NCI-H1092 (cell line): ENCODE measurements around the gene MKKS.
"Not testable (repeated sequence)": the region's sequence is repeated elsewhere in the genome, so short reads cannot be mapped to it uniquely, and the experiment has no call there.

Experiments used
- DNase-seq: peaks from one replicate; lab custom pipeline; 2025; lab: John Stamatoyannopoulos, UW

MKKS gene

DNA sequence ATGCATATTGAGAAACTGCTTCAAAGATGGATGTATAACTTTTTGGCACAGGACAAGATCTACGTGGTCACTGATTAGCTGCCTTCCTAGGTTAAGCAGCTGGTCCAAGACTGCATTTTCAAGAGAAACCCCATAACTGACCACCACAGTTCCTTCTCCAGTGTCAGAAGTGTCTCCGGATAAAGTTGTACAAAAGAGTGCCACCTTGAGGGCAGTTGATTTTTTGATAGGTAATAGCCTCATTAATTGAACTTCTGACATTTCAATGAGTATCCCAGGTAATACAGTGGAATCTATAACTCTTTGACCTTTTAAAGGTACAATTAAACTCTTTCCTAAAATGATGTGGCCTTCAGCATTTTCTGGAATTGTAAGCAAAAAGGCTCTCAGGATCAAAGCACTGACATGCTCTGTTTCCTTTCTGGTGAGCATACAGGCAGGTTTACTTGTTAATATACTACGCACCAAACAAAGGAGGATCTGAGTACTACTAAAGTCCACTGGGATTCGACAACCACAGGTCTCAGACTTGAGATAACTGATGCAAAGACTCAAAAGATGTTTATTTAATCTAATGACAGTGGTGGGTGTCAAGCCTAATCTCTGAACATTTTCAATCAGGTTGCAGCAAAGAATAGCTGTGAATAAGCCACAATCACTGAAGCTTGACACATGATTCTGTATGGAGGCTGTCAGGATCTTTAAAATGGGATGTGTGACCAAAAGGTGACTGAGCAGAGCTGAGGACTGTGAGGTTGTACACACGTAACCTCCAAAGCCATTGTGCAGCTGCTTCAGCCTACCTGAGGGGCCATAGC, 21.2 kb downstream of the MKKS start:
- DNase-seq = no peak

DNA sequence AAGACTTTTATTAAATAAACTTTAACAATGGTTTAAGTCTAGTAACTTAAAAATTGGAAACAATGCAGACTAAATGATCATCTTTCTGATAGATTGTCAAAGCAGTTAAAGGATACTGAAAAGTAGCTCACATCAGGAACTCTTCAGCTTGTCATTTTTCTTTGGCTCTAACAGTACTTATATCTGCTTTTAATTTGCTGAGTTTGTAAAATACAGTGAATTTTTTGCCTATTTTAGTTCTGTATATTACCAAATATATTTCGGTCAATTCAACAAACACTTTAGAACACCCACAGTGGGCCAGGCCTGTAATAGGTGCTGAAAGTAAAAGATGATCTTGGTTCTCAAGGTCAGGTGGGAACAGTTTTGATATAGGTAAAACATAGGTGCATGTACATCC, 22.3 kb downstream of the MKKS start:
- DNase-seq = no peak

DNA sequence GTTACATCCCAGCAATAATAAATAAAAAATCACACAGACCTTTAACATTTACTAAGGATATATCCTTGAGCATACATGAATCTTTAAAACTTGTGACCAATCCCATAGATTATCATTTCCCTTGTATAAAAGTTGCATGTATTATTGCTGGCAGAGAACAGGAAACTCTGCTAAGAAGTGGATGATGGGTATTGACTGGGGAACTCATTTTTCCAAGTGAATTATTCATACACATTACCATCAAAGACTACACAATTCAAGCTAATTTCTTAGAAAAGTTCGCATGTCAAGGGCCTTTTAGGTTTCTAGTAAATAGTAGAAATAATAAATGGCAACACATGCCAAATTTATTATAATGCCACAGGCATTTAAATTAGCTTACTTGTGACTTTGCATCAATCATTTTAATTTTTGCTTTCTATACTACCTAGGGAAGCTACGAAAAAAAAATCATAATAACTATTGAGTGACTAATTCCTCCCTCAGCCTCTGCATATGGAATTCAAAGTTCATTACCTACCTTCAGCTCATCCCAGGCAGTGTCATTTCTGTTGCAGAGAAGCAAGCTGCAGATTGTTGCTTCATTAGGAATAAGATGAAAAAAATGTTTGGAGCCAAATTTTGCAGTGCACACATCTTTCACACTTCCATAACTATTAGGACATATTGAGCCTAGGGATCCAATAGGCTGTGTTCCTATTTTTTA, 25.8 kb downstream of the MKKS start:
- no peak for DNase-seq

DNA sequence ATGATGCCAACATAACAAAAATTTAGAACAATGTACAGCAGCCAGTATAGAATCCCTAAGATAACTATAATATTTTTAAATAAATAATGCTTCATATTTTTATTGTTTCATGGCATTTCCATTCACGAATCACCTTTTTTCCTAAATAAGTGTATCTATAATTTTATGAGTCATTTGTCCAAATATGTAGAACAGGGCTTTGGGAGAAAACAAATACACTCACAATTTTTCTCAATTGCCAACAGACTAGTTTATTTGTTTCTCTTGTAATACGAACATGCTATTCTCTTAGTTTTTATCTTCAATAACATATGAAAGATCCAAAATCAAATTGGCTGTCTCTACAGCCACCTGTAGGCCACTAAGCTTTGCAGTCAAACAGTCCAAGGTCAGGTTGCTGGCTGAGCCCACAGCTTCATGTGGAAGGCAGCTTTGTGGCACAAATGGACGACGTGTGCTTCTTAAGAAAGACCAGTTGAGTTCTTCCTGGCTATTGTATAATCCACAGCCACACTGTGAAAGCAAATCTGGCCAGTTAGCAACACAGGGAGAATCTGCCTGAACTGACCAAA, 29.0 kb downstream of the MKKS start:
- no peak for DNase-seq

DNA sequence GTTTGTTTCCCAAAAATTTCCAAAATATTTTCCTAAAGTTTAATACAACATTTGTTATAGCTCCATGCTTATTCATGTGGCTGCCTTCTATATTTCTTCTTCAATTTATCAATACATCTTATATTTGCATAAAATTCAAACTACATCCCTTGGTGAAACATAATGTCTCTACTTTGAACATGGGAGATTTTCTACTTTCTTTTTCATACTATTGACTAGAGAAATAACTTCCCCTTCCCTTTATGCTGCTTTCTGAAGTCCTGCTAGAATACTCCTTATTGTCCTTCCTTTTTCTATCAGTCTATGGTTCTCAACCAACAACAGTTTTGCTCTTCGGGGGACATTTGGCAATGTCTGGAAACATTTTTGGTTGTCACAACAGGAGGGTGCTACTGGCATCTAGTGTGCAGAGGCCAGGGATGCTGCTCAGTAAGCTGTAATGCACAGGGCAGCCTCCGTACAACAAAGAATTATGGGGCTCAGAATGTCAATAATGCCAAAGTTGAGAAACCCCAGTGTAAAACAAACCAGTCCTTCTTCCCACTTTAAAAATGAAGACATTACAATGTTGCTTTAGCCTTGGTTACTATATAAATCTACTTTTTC, 29.9 kb downstream of the MKKS start:
- no peak for DNase-seq

DNA sequence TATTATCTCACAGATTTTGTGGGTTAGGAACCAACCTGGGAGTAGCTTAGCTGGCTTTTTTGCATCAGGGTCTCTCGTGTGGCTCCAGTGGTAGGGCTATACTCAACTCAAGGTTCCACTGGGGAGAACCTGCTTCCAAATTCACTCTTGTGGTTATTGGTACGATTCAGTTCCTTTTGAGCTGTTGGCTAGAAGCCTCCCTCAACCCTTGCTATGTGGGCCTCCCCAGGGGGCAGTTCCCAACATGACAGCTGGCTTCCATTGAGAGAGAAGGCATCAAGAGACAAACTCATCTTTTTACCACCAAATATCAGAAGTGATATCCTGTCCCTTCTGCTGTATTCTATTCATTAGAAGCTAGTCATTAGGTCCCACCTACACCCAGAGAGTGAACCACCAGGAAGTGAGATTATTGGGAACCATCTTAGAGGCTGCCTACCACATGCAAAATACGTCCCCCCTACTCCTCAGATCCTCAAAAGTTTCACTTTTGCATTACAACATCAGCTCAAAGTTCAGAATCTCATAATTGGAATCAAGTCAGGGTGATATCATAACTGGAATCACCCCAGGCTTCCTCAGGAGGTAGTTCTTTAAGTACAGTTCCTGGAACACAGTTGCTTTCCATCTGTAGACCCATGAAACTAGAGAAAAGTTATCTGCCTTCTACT, 30.9 kb downstream of the MKKS start:
- no peak for DNase-seq

DNA sequence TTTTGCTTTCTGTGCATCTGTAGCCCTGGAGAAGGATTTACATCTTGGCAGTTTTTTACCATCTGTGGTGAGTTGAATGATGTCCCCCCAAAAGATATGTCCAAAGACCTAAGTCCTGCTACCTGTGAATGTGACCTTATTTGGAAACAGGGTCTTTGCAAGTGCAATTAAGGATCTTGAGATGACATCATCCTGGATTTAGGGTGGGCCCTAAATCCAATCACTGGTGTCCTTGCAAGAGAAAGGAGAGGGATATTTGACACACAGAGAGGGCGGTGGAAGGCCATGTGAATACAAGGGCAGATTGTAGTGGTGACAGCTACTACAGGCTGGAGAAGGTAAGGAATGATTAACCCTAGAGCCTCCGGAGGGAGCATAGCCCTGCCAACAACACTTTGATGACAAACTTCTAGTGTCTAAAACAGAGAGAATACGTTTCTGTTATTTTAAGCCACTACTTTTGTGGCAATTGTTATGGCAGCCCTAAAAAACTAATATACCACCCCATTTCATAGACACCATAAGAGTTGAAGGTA, 35.1 kb downstream of the MKKS start:
- DNase-seq = no peak

DNA sequence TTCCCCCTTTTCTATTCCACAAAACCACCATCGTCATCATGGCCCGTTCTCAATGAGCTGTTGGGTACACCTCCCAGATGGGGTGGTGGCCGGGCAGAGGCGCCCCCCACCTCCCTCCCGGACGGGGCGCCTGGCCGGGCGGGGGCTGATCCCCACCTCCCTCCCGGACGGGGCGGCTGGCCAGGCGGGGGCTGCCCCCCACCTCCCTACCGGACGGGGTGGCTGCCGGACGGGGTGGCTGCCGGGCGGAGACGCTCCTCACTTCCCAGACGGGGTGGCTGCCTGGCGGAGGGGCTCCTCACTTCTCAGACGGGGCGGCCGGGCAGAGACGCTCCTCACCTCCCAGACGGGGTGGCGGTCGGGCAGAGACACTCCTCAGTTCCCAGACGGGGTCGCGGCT, 39.3 kb downstream of the MKKS start:
- not testable (repeated sequence) for DNase-seq

DNA sequence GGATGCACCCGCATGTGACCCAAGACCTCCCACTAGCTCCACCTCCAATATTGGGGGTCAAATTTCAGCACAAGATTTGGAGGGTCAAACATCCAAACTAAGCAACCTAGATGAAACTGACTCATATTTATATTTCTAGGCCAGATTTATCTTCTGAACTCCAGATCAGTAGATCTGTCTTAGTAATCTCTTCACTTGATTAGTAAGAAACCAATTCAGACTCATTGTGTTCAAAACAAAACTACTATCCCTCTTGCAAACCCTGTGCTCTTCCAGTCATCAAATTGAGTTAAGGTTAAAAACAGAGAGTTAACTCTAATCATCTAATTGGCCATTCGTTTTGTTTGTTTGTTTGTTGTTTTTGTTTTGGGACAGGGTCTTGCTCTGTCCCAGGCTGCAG, 43.3 kb downstream of the MKKS start:
- no peak for DNase-seq

DNA sequence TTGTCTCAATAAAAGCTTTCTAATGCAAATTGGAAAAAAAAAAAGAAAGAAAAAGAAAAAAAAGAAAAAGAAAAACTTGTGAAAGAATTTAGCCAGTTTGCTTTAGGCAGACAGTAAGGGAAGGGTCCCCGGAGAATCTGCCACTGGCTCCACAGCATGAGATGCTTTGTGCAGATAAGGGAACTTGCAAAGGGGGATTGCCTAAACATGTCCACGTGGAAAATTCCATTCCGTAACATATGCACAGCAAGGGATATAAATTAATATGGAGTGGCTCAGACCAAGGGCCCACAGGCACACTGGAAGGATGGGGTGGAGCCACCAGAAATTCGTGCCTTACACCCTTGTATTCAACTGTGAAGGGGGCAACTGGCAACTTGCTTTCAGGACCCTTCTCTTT, 45.4 kb downstream of the MKKS start:
- no peak for DNase-seq

DNA sequence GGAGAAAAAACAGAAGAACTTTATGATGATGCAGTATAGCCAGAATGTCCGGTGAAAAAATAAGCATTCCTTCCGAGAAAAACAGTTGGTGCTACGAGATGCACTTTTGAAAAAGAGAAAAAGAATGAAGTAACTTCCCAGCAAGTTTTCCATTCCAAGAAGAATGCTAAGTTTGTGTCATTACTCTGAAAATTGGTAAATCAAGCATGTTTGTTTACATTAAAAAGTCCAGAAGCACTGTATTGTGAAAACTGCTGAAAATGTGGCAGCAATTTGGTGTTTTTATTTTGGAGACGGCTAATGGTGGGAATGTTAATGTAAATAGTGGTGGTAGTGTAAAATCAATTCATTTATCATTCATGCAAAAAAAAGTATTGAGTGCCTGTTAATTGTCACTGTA, 46.3 kb downstream of the MKKS start:
- DNase-seq = no peak

DNA sequence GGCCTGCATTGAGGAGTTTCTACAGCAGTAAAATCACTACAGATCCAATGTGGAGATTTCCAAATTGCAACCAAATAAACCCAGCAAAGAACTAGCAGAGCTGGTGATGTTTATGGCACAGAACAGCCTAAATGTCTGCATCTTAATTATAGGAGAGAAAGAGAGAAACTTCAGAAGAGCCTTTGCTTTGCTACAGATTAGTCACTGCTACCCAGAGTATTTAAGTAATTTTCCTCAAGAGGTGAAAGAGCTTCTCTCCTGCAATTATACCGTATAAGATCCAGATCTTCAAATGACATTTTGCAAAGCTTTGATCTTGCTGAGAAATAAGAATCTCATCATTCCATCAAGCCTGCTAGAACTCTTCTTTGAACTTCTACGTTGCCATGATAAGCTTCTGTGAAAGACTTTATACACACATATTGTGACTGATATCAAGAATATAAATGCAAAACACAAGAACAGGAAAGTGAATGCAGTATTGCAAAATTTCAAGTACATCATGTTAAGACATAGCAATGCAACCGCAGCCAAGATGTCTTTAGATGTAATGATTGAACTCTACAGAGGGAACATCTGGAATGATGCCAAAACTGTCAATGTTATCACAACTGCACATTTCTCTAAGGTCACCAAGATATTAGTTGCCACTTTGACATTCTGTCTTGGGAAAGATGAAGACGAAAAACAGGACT, 48.0 kb downstream of the MKKS start:
- DNase-seq = no peak

DNA sequence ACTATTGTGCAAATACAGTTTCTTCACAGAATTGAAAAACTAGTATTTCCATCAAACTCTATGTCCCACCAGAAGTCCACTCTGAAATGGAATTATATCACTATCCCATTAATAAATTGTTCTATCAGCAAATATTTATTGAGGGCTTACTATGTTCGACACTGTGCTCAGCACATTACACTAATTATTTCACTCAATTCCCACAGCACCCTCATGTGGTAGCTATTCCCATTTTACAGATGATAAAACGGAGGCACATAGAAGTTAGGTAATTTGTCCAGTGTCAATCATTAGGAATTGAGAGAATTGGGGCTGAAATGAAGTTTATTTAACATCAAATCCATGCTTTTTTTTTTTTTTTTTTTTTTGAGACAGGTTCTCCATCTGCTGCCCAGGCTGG, 52.5 kb downstream of the MKKS start:
- no peak for DNase-seq

DNA sequence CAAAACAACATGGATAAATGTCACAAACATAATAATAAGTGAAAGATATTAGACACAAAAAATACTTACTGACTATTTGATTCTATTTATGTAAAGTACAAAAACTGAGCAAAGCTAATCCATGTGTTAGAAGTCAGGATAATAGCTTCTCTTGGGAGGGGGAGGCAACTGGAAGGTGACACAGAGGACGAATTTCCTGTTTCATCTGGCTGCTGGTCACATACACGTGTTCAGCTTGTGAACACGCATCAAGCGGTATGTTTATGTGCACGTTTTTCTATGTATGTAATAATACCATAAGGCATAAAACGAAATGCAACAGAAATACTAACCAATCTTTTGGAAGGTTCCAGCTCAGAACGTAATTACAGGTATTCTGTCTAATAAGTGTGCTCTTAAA, 54.3 kb downstream of the MKKS start:
- DNase-seq = no peak

DNA sequence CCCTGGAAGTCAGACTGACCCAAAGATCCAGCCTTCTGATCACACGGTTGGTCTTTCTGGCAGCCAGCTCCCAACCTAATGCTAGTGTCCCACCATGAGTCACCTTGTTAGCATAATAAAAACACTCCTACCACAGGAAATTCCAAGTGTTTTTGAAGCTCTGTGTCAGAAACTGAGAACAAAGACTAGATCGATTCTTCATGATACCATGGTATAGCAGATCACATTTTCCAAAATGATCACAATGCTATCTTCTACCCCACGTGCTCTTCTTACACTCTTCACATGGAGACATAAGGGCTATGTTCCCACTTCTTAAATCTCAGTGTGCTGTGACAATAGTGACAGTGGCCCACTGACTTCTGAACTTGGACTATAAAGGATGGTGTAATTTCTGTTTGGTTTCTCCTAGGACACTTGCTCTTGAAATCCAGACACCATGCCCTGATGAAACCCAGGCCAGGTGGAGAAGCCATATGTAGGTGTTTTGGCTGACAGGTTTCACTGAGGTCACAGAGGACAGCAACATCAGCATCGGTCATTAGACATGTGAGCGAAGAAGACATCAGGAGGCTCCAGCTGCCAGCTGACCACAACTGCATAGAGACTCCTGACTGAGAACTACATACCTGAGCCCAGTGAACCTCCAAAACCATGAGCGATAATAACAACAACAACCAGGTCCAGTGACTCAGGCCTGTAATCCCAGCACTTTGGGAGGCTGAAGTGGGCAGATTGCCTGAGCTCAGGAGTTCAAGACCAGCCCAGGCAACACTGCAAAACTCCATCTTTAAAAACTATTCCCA, 57.5 kb downstream of the MKKS start:
- DNase-seq = no peak

DNA sequence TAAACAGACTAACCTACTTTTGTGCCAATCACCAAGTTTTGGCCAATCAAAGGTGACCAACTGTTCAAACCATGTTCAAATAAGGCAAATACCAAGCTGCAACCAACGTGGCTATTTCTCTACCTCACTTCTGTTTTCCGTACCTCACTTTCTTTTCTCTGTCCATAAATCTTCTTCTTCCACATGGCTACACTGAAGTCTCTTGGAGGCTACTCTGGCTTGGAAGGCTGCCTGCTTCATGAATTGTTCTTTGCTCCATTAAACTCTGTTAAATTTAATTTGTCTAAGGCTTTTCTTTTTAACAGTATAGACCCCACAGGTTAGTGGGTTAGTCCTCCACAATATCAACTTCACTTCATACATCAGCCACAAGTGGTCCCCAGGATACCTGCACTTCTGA, 58.8 kb downstream of the MKKS start:
- no peak for DNase-seq

DNA sequence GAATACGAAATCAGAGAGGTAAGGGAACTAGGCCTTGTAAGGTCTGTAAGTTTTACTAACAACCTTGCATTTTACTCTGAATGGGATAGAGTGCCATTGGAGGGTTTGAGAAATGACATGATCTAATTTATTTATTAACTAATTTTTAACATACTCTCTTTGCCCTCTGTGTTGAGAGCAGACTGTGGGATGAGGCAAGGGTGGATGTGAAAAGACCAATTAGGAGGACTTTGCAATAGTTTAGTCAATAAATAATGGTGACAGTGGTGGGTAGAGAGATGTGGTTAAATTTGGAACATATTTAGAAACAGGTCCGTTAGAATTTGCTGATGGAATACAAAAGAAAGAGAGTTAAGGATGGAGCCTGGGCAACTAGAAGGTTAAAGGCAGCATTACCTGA, 60.0 kb downstream of the MKKS start:
- no peak for DNase-seq

DNA sequence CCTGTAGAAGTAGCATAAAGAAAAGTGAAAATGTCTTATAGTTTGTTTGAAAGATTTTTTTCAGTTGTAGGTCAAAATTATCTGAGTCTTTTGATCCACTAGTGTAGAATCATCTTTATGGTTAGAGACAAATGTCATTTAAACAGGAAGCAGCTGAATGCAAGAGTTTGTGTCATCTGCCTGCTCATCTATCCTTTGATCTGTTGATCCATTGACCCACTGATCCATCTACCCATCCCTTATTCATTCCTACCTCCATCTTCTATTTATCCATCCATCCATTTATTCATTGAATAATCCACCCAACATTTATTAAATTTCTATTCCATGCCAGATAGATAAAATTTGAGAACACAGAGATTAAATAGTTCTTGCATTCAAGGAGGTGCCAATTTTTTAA, 62.6 kb downstream of the MKKS start:
- no peak for DNase-seq

DNA sequence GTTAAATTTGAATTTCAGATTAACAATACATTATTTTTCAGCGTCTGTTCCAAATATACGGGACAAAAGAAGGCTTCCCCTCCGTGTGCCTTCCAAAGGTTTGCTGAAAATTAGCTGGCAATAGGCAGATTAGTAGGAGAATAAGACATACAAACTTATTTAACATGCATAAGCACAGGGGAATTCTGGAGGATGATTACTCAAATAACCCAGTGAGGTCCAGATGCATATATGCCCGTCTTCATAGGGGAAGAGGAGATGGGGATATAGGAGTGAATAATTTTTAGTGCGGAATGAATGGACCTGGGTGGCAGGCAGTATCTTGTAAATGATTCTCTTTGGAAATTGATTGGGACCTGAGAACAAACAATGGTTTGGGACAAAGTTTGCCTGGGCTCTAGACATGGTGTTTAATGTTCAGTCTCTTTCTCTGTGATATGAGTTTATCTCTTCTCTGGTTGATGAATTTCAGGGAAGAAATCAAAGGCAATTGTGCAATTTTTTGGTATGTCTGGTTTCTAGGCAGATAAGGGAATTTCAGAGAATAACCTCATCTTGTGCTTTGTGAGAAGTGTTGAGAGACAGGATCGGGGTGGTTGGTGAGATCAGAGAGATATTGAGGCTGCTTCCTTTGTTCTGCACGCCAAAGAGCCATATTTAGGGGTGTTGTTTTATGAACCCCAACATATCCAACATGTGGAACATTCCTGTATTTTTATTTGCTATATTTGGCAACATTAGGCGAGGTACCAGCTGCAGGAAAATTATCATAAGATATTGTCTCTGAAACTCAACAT, 63.7 kb downstream of the MKKS start:
- no peak for DNase-seq

DNA sequence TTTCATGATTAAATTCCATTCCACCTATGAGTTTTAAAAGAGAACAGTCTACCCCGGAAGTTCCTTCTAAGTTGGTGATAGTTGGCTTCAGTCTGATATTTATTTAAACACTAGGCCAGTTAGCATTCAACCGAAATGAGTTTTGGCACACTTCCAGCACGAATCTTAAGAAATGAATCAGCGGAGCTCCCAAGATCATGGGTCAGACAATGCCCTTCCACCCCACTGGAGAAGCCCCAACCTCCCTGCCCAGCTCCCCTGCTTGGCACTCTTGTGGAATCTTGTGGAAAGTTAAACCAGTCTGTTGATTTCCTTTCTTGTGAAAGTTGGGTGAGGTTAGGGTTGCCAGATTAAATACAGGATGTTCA, 64.3 kb downstream of the MKKS start:
- DNase-seq = no peak
